22Rv1 (cell line): ENCODE data around the gene LRFN3.
A peak's percentile ranks its signal among the peaks of the same experiment; 100 is the strongest.

Source experiments
- H3K27ac ChIP-seq: fragments of 450-650 bp; 2 replicates; pipeline ENCODE4 v1.5.1; 2017
- ZFX ChIP-seq: fragments of 450-650 bp; IDR thresholded peaks from 2 replicates; pipeline ENCODE4 v1.6.1; 2017; ENCODE audit warnings: antibody characterized with exemption, borderline replicate concordance
- TF ChIP-seq, protein P1 (sequence below): fragments of 450-650 bp; IDR thresholded peaks from 2 replicates; pipeline ENCODE4 v1.5.1; 2017; ENCODE audit warnings: mild to moderate bottlenecking

Gene LRFN3

GRCh38 chr19:35936738-35937268 lies 629 bp downstream of the LRFN3 start:
- peak overlapping the region; percentile 55 for H3K27ac ChIP-seq
- TF ChIP-seq ZFX = no peak
- TF ChIP-seq, protein P1, sequence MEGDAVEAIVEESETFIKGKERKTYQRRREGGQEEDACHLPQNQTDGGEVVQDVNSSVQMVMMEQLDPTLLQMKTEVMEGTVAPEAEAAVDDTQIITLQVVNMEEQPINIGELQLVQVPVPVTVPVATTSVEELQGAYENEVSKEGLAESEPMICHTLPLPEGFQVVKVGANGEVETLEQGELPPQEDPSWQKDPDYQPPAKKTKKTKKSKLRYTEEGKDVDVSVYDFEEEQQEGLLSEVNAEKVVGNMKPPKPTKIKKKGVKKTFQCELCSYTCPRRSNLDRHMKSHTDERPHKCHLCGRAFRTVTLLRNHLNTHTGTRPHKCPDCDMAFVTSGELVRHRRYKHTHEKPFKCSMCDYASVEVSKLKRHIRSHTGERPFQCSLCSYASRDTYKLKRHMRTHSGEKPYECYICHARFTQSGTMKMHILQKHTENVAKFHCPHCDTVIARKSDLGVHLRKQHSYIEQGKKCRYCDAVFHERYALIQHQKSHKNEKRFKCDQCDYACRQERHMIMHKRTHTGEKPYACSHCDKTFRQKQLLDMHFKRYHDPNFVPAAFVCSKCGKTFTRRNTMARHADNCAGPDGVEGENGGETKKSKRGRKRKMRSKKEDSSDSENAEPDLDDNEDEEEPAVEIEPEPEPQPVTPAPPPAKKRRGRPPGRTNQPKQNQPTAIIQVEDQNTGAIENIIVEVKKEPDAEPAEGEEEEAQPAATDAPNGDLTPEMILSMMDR = no peak

DNA sequence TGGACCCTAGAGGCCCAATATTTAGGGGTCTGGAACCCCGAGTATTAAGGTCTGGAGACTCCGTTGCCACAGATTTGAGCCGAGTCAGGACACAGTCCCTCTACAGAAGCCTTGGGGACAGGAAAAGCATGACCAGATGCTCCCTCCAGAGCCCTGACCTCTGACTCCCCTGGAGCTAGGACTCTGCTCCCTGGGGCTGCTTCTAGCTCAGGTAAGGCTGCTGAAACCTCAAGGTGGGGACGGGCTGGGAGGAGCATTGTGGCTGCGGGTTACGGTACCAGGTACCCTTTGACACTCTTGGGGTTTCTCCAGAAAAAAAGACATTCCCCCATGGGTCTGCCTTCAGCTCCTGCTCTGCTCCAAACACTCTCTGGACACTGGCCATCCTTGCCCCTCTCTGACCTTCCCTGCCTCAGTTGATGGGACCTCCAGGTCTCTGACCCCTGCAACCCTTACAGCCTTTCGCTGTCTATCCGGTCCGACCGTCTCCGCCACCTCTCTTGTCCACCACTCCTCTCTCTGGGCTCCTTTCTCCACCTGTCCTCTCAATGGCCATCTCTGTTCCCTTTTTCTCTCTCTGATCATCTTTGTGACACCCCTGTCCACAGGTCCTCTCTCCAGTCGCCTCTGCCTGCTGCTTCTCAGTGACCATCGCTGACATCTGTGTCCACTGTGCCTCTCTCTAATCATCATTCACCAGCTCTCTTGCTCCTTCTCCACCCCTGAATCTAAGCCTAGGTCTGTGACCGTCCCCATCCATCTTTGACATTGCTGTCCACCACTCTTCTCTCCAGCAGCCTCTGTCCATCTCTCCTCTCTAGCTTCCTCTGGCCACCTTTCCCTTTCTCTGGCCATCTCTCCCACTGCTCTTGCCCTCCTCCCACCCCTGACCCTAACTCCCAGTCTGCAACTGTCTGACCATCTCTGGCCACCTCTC lies 1.4 kb downstream of the LRFN3 start:
- TF ChIP-seq, protein P1 = no peak
- no peak for TF ChIP-seq ZFX
- peak overlapping the region; percentile 55 for H3K27ac ChIP-seq

DNA sequence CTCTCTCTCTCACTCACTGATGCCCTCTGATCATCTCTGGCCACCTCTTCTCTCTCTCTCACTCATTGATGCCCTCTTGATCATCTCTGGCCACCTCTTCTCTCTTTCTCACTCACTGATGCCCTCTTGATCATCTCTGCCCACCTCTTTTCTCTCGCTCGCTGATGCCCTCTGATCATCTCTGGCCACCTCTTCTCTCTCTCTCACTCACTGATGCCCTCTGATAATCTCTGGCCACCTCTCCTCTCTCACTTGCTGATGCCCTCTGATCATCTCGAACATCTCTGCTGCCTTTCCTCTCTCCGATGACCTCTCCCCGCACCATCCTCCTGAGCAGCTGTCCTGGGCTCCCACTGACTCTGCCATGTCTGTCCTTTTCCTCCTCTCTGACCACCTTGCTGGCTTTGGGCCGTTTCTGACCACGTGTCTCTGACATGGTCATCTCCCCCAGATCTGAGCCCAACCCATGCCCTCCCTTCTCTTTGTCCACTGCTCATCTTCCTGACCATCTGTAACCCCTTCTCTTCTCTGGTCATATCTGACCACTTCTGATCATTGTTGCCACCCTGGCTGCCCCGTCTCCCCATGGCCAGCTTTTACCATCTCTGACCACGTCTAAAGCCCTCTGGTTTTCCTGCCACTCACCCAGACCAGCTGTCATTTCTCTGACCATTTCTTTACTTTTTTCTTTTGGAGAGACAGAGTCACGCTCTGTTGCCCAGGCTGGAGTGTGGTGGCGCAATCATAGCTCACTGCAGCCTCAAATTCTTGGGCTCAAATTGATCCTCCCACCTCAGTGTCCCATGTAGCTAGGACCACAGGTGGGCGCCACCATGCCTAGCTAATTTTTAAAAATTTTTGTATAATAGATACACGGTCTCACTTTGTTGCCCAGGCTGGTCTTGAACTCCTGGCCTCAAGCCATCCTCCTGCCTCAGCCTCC lies 2.4 kb downstream of the LRFN3 start:
- no peak for TF ChIP-seq ZFX
- TF ChIP-seq, protein P1 = no peak
- H3K27ac ChIP-seq = peak overlapping the region; percentile 55

GRCh38 chr19:35939307-35940077 lies 3.3 kb downstream of the LRFN3 start:
- TF ChIP-seq ZFX = no peak
- TF ChIP-seq, protein P1 = no peak
- H3K27ac ChIP-seq = no peak overlapping the region

DNA sequence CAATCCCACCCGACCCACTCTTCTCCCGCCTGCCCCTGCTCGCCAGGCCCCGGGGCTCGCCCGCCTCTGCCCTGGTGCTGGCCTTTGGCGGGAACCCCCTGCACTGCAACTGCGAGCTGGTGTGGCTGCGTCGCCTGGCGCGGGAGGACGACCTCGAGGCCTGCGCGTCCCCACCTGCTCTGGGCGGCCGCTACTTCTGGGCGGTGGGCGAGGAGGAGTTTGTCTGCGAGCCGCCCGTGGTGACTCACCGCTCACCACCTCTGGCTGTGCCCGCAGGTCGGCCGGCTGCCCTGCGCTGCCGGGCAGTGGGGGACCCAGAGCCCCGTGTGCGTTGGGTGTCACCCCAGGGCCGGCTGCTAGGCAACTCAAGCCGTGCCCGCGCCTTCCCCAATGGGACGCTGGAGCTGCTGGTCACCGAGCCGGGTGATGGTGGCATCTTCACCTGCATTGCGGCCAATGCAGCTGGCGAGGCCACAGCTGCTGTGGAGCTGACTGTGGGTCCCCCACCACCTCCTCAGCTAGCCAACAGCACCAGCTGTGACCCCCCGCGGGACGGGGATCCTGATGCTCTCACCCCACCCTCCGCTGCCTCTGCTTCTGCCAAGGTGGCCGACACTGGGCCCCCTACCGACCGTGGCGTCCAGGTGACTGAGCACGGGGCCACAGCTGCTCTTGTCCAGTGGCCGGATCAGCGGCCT lies 4.1 kb downstream of the LRFN3 start:
- no peak overlapping the region for H3K27ac ChIP-seq
- TF ChIP-seq, protein P1 = no peak
- TF ChIP-seq ZFX = no peak

DNA sequence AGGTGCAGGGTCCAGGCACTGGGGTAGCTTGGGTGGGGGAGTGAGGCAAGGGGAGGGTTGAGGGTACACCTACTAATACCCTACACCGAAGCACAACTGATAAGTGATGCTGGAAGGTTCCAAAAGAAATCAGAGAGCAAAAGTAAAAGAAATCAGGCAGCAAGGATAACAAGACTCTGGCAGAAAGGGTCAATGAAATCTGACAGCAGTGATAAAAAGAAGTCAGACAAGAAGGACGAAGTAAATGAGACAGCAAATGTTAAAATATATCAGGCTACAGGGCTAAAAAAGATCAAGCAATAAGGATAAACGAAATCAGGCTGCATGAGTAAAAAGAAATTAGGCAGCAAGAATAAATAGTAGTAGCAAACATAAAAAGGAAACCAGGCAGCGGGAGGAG lies 4.7 kb downstream of the LRFN3 start:
- no peak overlapping the region for H3K27ac ChIP-seq
- no peak for TF ChIP-seq ZFX
- TF ChIP-seq, protein P1 = no peak
